Hindlimb muscle (tissue), 1 donor: ENCODE data around the gene SAMD8. TPM values are rescaled to one million over a fixed set of nuclear protein-coding genes. Genes with fewer than 3 reads are reported as not detected.
"Not testable (repeated sequence)": the region's sequence is repeated elsewhere in the genome, so short reads cannot be mapped to it uniquely, and the experiment has no call there.

ENCODE experiments used
- DNase-seq: peaks from one replicate; pipeline ENCODE4 v3.0.0-alpha.2; 2013
- polyA plus RNA-seq: library from polyadenylated mRNA; unstranded; fragments of 120-200 nt; gene quantifications from one replicate; pipeline ENCODE4 v1.2.1, GENCODE V29; 2013; ENCODE audit not compliant: insufficient read length

SAMD8 gene
- polyA plus RNA-seq, 1 donor = 12.4 TPM

GRCh38 chr10:75107756-75108683 lies 3.4 kb upstream of the SAMD8 start:
- no peak for DNase-seq

DNA sequence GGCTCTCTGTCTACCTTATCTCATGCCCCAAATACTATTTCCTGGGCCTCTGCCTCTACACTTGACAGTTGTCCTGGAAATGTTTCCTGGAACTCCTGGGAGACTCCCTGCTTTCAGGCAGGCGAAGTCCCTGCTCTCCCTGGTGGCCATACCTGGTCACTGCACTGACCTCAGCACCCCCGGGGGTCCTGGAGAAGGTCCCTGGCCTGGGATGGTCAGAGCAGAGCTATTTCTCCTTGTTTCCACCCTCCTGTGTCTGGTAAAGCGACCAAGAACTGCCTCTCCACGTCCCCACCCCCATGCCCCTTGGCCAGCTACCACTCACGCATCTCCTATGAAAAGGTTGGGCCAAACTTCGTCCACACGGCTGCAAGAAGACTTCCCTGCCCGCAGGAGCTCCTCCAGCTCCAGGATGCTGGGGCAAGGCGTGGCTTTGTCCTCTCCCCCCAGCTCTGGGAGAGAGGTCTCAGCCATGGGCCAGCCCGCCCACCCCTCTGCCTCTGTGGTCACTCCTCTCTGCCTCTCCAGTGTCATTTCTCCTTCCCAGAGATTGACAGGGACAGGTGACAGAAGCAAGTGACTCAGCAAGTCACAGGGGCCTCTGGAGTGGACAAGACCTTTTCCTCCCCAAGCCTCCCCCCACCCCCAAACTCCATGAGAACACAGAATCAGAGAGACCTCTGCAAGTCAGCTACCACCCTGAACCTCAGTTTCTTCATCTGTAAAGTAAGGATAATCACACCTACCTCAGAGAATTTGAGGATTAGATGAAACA lies 2.6 kb upstream of the SAMD8 start:
- no peak for DNase-seq

GRCh38 chr10:75109459-75109778 lies 2.0 kb upstream of the SAMD8 start:
- no peak for DNase-seq

DNA sequence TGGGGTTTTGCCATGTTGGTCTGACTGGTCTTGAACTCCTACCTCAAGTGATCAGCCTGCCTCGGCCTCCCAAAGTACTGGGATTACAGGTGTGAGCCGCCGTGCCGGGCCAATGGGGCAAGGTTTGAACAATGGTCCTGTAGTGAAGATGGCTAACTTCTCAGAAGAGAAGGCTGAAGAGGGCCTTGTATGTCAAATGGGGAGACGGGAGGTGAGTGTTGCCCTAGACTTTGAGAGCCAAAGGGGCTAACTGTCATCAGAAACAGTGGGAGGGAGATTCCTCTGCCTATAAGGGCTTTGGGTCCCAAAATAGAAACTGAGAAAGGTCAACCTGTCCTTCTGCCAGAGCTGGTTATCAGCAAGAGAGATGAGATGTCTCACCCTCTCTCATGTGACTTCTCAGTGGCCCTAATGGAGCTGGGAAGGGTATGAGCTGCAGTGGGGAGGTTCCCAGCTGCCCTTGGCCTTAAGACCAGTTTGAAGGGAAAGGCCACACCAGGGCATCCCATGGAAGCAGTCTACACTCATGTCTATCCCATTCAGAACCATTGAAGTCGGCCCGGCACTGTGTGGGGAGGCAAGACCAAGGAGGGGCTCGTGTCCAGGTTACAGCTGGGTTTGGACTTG lies 1.3 kb upstream of the SAMD8 start:
- no peak for DNase-seq

- peak; percentile 60 for DNase-seq
These were observed 637 bp downstream of the SAMD8 start for GRCh38 chr10:75111907-75112679.

DNA sequence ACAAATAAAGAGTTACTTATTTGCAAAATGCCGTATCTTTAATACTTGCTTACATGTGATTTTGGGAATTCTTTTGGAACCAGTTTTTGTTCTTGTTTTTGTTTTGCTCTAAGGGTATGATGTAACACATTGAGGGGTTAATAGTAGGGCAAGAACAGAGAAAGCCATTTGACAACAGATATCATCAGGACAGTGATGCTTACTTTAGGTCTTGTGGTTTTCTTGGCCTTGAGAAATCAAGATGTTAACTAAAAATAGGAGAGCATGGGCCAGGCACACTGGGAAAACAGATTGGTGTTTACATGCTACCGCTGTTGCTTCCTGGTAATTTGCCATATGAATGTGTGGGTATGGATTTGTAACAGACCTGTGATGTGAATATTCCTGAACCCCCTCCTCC lies 3.7 kb downstream of the SAMD8 start:
- no peak for DNase-seq

- not testable (repeated sequence) for DNase-seq
These were observed 5.7 kb downstream of the SAMD8 start for GRCh38 chr10:75116941-75117775.

DNA sequence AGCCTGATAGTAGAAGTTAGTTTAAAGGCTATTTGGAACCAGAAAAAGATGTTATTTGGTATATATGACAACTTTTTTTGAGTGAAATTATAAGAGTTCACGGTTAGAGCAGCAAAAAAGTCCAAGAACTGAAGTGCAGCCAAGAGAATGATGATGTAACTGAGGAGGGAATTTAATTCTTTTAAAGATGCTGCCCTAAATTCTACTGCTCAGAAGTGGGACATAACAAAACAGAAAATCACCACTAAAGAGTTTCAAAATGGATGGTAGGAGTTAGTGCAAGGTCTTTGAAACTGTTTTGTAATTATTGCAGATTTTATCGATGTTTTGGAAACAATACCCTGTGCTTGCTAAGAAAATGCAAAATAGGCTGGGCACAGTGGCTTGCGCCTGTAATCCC lies 6.5 kb downstream of the SAMD8 start:
- peak; percentile 51 for DNase-seq

DNA sequence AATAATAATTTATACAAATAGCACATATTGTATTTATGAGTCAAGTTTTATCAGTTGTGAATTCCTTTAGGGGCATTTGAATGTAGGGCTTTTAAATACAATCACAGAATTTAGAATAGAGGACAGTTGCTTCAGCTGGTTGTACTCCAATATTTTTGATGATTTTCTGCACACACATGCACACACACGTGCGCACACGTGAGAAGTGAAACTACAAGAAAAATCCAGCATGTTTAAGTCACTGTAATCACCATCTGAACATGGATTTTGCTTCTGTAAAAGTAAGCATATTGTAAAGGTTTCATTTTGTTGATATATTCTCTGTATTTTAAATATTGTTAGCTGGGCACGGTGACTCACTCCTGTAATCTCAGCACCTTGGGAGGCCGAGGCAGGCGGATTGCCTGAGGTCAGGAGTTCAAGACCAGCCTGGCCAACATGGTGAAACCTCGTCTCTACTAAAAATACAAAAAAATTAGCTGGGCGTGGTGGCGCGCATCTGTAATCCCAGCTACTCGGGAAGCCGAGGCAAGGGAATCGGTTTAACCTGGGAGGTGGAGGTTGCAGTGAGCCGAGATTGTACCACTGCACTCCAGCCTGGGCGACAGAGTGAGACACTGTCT lies 8.1 kb downstream of the SAMD8 start:
- DNase-seq = not testable (repeated sequence)

DNA sequence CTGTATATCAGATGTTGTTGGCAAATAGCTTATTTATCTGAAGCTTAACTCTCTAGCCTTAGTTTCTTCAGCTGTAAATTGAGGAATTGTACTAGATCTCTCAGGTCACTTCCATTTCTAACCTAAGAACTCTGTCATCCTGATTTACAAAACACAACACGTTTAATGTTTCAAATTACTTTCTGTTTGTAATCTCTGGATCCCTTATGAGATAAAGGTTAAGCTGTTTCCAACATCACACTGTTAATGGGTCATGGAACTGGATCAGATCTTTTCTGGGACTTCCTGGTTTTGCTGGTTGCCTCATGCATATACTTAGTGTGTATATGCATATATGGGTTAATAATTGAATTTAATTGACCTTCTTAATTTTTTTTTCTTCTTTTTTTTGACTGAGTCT lies 9.9 kb downstream of the SAMD8 start:
- no peak for DNase-seq

- DNase-seq = no peak
These were observed 11.0 kb downstream of the SAMD8 start for GRCh38 chr10:75122505-75122904.

DNA sequence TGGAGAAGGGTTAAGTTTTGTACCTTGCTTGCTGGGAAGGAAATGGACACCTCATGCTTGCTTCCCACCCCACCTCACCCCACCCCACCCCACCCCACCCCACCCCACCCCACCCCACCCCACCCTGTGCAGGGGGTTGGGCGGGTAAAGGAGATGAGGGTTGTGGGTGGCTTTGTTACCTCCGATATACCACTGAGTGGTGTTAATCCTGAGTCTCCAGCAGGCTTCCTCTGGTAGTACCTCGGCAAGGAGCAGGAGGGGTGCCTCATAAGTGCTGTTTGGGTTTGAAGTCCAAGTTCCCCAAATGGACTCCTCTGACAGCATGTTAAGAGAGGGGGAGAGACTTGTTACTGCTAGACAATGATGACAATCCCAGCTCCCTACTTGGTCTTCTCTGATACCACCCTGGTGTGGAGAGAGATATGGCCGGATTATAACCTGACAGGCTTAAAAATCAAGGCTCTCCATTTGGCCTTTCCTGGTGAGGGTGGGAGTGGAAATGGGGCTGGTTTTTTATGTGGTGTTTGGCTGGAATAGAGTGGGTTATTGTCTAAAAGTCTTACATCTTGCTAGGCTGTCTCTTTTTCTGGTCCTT lies 11.7 kb downstream of the SAMD8 start:
- no peak for DNase-seq

GRCh38 chr10:75126277-75126676 lies 14.8 kb downstream of the SAMD8 start:
- DNase-seq = no peak

DNA sequence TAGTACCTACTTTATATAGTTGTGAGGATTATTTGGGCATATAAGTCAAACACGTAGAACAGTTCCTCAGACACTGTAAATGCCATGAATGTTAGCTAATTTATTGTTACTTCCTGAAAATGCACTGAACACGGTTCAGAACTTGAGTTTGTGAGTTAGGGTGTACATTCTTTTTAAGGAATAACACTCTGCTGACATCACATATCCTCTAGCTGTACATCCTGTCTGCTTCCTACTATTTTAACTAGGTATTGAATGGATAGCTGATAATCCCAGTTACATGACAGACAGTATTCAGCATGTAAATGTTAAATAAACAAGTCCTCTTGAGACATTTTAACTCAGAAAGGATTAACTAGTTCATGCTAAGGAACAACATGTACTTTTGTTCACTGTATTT lies 16.0 kb downstream of the SAMD8 start:
- DNase-seq = no peak

DNA sequence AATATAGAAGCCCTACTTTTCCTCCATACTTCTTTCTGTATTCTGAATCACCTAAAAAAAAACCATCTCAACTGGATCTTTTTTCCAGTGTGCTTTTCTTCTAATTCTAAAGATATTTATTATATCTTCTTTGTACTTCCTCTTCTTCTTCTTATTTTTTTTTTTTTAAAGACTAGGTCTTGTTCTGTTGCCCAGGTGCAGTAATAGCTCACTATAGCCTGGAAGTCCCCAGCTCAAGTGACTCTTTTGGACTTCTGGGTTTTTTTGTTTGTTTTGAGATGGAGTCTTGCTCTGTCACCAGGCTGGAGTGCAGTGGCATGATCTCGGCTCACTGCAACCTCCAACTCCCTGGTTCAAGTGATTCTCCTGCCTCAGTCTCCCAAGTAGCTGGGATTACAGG lies 17.5 kb downstream of the SAMD8 start:
- not testable (repeated sequence) for DNase-seq

DNA sequence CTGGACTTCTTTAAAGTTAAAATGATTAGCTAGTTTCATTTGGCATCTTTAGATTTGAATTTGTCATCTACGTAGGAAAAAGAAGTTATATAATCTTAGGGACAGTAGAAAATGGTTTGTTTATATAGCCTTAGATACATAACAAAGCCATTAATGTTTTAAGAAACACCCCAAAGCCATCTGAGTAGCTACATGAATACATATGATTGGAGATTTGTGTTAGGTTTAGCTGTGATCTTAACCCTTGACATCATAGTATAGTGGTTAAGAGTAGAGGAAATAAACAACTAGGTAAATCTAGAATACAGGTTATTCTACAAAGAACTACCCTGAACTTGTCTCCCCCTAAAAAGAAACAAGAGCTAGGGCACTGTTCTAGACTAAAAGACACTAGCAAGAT lies 18.1 kb downstream of the SAMD8 start:
- no peak for DNase-seq

GRCh38 chr10:75133701-75134100 lies 22.2 kb downstream of the SAMD8 start:
- not testable (repeated sequence) for DNase-seq

DNA sequence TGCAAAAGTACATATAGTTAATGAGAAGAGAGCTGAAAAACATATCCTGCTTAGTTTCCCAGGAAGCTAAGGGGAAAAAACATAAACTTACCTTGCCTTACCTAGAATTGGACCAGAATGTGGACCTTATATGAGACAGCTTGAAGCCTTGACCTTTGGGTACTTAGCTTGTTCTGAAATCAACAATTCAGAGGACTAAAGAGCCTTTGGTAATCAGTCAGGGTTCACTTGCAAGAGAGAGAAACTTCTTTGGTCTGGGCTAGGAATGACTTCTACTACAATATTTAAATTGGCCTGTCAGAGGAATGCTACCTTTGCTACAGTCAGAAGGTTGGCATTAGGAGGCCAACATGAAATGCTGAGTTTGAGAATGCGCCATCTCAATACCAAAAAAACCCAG lies 24.9 kb downstream of the SAMD8 start:
- DNase-seq = no peak

- peak; percentile 28 for DNase-seq
These were observed 26.3 kb downstream of the SAMD8 start for GRCh38 chr10:75137533-75138438.

DNA sequence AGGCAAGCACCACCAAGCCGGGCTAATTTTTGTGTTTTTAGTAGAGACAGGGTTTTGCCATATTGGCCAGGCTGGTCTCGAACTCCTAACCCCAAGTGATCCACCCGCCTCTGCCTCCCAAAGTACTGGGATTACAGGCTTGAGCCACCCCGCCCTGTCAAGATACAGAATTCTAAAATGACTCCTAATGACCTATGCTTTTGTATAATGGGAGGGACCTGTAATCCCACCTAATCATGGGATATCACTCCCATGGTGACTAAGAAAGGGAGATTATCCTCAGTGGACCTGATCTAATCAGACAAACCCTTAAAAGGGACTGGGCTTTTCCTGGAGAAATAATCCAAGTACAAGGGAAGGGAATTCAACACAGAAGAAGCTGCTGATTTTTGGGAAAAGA lies 28.8 kb downstream of the SAMD8 start:
- no peak for DNase-seq
